DND-41 (cell line): ENCODE measurements around the gene NPM1.

Experiments used
- ATAC-seq: fragments of 200-7000 bp; cut with Tn5 transposase; 3 replicates; pipeline ENCODE4 v1.9.1; 2021; ENCODE audit warnings: low read depth; ENCODE audit not compliant: insufficient read depth
- DNase-seq: peaks from one replicate; pipeline ENCODE4 v3.0.0-alpha.2; 2020
- H2AFZ ChIP-seq: 2 replicates; pipeline ENCODE4 v1.6.0; 2012; ENCODE audit warnings: low read depth, low read length
- H3K27ac ChIP-seq: 2 replicates; pipeline ENCODE4 v1.5.1; 2012; ENCODE audit warnings: low read length, inconsistent platforms
- H3K27me3 ChIP-seq: fragments of 200-600 bp; sonication (generic); 2 replicates; pipeline ENCODE4 v1.6.0; 2012; ENCODE audit warnings: low read length, mild to moderate bottlenecking, inconsistent platforms; ENCODE audit not compliant: insufficient read depth, poor library complexity
- H3K36me3 ChIP-seq: 2 replicates; pipeline ENCODE4 v1.5.1; 2012; ENCODE audit warnings: low read length, inconsistent platforms; ENCODE audit not compliant: insufficient read depth
- H3K4me1 ChIP-seq: 2 replicates; pipeline ENCODE4 v1.5.1; 2012; ENCODE audit warnings: mild to moderate bottlenecking, low read length; ENCODE audit not compliant: insufficient read depth
- H3K4me2 ChIP-seq: 2 replicates; pipeline ENCODE4 v1.6.0; 2012; ENCODE audit warnings: mild to moderate bottlenecking, moderate library complexity, low read length, inconsistent platforms; ENCODE audit not compliant: insufficient read depth
- H3K4me3 ChIP-seq, 2 experiments: fragments of 200-600 bp in 1 of 2; shearing (Covaris generic) in 1 of 2; 2 replicates each; pipeline ENCODE4 v1.5.1; 2012 to 2016; ENCODE audit warnings: inconsistent platforms in 2 of 2, low read length in 2 of 2, mild to moderate bottlenecking in 2 of 2, low read depth in 1 of 2, moderate library complexity in 1 of 2
- H3K79me2 ChIP-seq: 2 replicates; pipeline ENCODE4 v1.6.0; 2012; ENCODE audit warnings: low read length, inconsistent platforms; ENCODE audit not compliant: insufficient read depth
- H3K9ac ChIP-seq: 2 replicates; pipeline ENCODE4 v1.6.0; 2012; ENCODE audit warnings: low read depth, mild to moderate bottlenecking, inconsistent platforms, low read length, moderate library complexity
- H3K9me3 ChIP-seq: 2 replicates; pipeline ENCODE4 v1.5.1; 2012; ENCODE audit warnings: low read length, moderate library complexity, mild to moderate bottlenecking, inconsistent platforms; ENCODE audit not compliant: insufficient read depth, severe bottlenecking
- H4K20me1 ChIP-seq: 2 replicates; pipeline ENCODE4 v1.6.0; 2012; ENCODE audit warnings: low read length; ENCODE audit not compliant: insufficient read depth
- CTCF ChIP-seq: IDR thresholded peaks from 2 replicates; pipeline ENCODE4 v1.5.1; 2012; ENCODE audit warnings: borderline replicate concordance, low read length, moderate library complexity, mild to moderate bottlenecking; ENCODE audit not compliant: poor library complexity, severe bottlenecking; ENCODE audit errors: extremely low read depth
- EZH2 ChIP-seq: IDR thresholded peaks from 3 replicates; pipeline ENCODE4 v1.6.1; 2012; ENCODE audit warnings: borderline replicate concordance, low read depth, mild to moderate bottlenecking, moderate library complexity, low read length, inconsistent platforms; ENCODE audit not compliant: severe bottlenecking

Gene NPM1

GRCh38 chr5:171388816-171389168, 1.1 kb downstream of the NPM1 start:
- peaks cover 59% of the 10 kb centered on the region for H3K36me3 ChIP-seq
- DNase-seq, result no peak
- H3K27me3 ChIP-seq, result no peaks in the 10 kb centered on the region
- H3K79me2 ChIP-seq, result peaks cover 74% of the 10 kb centered on the region
- peak overlapping the region; percentile 83 to 91 for H3K4me3 ChIP-seq
- H3K4me2 ChIP-seq, result peak overlapping the region; percentile 74
- peaks cover 57% of the 10 kb centered on the region for H3K4me1 ChIP-seq
- H3K27ac ChIP-seq, result peak overlapping the region; percentile 83
- H4K20me1 ChIP-seq, result peaks cover 60% of the 10 kb centered on the region
- no peaks in the 10 kb centered on the region for H3K9me3 ChIP-seq
- peak overlapping the region; percentile 83 for H3K9ac ChIP-seq
- H2AFZ ChIP-seq, result no peak overlapping the region
- TF ChIP-seq CTCF (no peak), EZH2 (no peak)
- ATAC-seq, result no peak

GRCh38 chr5:171390883-171391677, 3.4 kb downstream of the NPM1 start:
- Histone ChIP-seq H3K27ac (no peak overlapping the region), H3K4me1 (peaks cover 65% of the 10 kb centered on the region), H3K79me2 (peaks cover 95% of the 10 kb centered on the region), H3K4me2 (peak overlapping the region; percentile 74), H3K9me3 (no peaks in the 10 kb centered on the region), H3K27me3 (no peaks in the 10 kb centered on the region), H4K20me1 (peaks cover 83% of the 10 kb centered on the region), H3K4me3 (peak overlapping the region in 1 of 2 experiments; percentile 91; a peak in 1 of 4 replicates), H2AFZ (no peak overlapping the region), H3K36me3 (peaks cover 82% of the 10 kb centered on the region), H3K9ac (no peak overlapping the region; the same call in 1 of the 2 replicates)
- ATAC-seq, result no peak
- TF ChIP-seq CTCF, result no peak
- TF ChIP-seq EZH2, result no peak
- no peak for DNase-seq

- Histone ChIP-seq H4K20me1 (peaks cover 93% of the 10 kb centered on the region), H3K4me2 (peak overlapping the region; percentile 74; the same call in 1 of the 2 replicates), H3K27me3 (no peaks in the 10 kb centered on the region), H3K79me2 (peaks cover 96% of the 10 kb centered on the region), H3K4me3 (peak overlapping the region in 1 of 2 experiments; percentile 91; a peak in 1 of 4 replicates), H3K36me3 (peaks cover 92% of the 10 kb centered on the region), H3K9me3 (no peaks in the 10 kb centered on the region), H3K27ac (no peak overlapping the region), H3K4me1 (peaks cover 66% of the 10 kb centered on the region), H3K9ac (0 out of 2 replicates have a peak overlapping the region, but pooled peaks have one; percentile 0), H2AFZ (no peak overlapping the region)
- DNase-seq (no peak), ATAC-seq (no peak)
- TF ChIP-seq EZH2 (no peak), CTCF (no peak)
Measured at GRCh38 chr5:171391996-171392577, 4.4 kb downstream of the NPM1 start.
